B cell (primary cell): ENCODE results near the gene CADM1. TPM values are rescaled to one million over a fixed set of nuclear protein-coding genes. Genes with fewer than 3 reads are reported as not detected.

Experiments
- ATAC-seq: fragments of 200-7000 bp; cut with Tn5 transposase; one replicate; pipeline ENCODE4 v1.10.0; 2021; ENCODE audit warnings: low read depth, mild to moderate bottlenecking, moderate number of reproducible peaks, moderate library complexity
- CTCF ChIA-PET: fragments of 350-600 bp; sonication (Branson Sonifier 250); formaldehyde crosslinking; loops from one replicate; lab custom pipeline; 2021; ENCODE audit warnings: antibody characterized with exemption, inconsistent platforms; lab: Charles Lee
- POLR2A ChIA-PET: fragments of 350-600 bp; sonication (Branson Sonifier 250); formaldehyde crosslinking; loops from one replicate; lab custom pipeline; 2021; ENCODE audit warnings: antibody characterized with exemption; lab: Charles Lee
- DNase-seq: peaks from one replicate; pipeline ENCODE4 v3.0.0; 2013
- H2AFZ ChIP-seq: 2 replicates; pipeline ENCODE4 v1.6.1; 2012; ENCODE audit warnings: mild to moderate bottlenecking, low read depth, low read length; ENCODE audit not compliant: insufficient read depth, poor library complexity, severe bottlenecking
- H3K27ac ChIP-seq, 2 donors: 1 replicate in 1 of 2; 2 replicates in 1 of 2; pipeline ENCODE4 v1.5.1; 2012 to 2013; ENCODE audit warnings: low read length in 2 of 2, mild to moderate bottlenecking in 2 of 2, moderate library complexity in 1 of 2
- H3K27me3 ChIP-seq, 4 experiments: fragments of 200-600 bp in 1 of 4; sonication (generic) in 1 of 4; replicated peaks in 1 of 4; 1 replicate in 2 of 4; 2 replicates in 2 of 4; pipeline versions ENCODE4 v1.6.1 to v1.7.0; 2013 to 2016; ENCODE audit warnings: low read length in 3 of 4, mild to moderate bottlenecking in 2 of 4, mixed read lengths in 1 of 4, moderate library complexity in 1 of 4; ENCODE audit not compliant: insufficient read depth in 4 of 4, control insufficient read depth in 3 of 4; ENCODE audit errors: control extremely low read depth in 1 of 4
- H3K36me3 ChIP-seq, 2 experiments: replicated peaks in 1 of 2; 1 replicate in 1 of 2; 2 replicates in 1 of 2; pipeline versions ENCODE4 v1.6.1 to v1.7.1; 2013; ENCODE audit warnings: low read length in 1 of 2; ENCODE audit not compliant: insufficient read depth in 2 of 2, control insufficient read depth in 1 of 2; ENCODE audit errors: control extremely low read depth in 1 of 2, extremely low read depth in 1 of 2
- H3K4me1 ChIP-seq, 2 donors: fragments of 200-600 bp in 1 of 2; sonication (generic) in 1 of 2; 1 replicate in 1 of 2; 2 replicates in 1 of 2; pipeline versions ENCODE4 v1.5.1 to v1.6.1; 2013 to 2017; ENCODE audit warnings: low read length in 2 of 2; ENCODE audit not compliant: control insufficient read depth in 2 of 2, insufficient read depth in 2 of 2
- H3K4me2 ChIP-seq: replicated peaks from 2 replicates; pipeline ENCODE3; 2012; ENCODE audit warnings: mild to moderate bottlenecking, low read depth, low read length; ENCODE audit not compliant: poor library complexity, severe bottlenecking
- H3K4me3 ChIP-seq, 5 experiments: fragments of 200-600 bp in 1 of 5; sonication (generic) in 1 of 5; 1 replicate in 3 of 5; 2 replicates in 2 of 5; pipeline versions ENCODE4 v1.5.1 to v1.7.0; 2011 to 2016; ENCODE audit warnings: low read length in 4 of 5, mild to moderate bottlenecking in 4 of 5, low read depth in 2 of 5, control low read depth in 1 of 5, moderate library complexity in 1 of 5; ENCODE audit not compliant: insufficient read depth in 1 of 5; ENCODE audit errors: control extremely low read depth in 1 of 5, extremely low read depth in 1 of 5
- H3K79me2 ChIP-seq: fragments of 200-600 bp; sonication (generic); one replicate; pipeline ENCODE4 v1.6.0; 2016; ENCODE audit warnings: low read length; ENCODE audit not compliant: control insufficient read depth, insufficient read depth
- H3K9ac ChIP-seq: fragments of 200-600 bp; sonication (generic); 2 replicates; pipeline ENCODE4 v1.6.1; 2017; ENCODE audit warnings: mild to moderate bottlenecking, low read length, moderate library complexity
- H3K9me3 ChIP-seq, 3 donors: one replicate each; pipeline versions ENCODE4 v1.6.1 to v1.7.1; 2013; ENCODE audit warnings: low read length in 2 of 3; ENCODE audit not compliant: control insufficient read depth in 2 of 3, insufficient read depth in 1 of 3; ENCODE audit errors: control extremely low read depth in 1 of 3
- H4K20me1 ChIP-seq: 2 replicates; pipeline ENCODE4 v1.6.0; 2012; ENCODE audit warnings: mild to moderate bottlenecking, low read length; ENCODE audit not compliant: insufficient read depth, control insufficient read depth, poor library complexity, severe bottlenecking
- H3K27ac Mint-ChIP-seq: one replicate; pipeline ENCODE4 v1.8.0; 2021; ENCODE audit warnings: mixed read lengths
- H3K27me3 Mint-ChIP-seq: one replicate; pipeline ENCODE4 v1.8.0; 2021; ENCODE audit warnings: mixed read lengths
- H3K4me1 Mint-ChIP-seq: one replicate; pipeline ENCODE4 v1.8.0; 2021; ENCODE audit warnings: mixed read lengths
- H3K4me3 Mint-ChIP-seq: one replicate; pipeline ENCODE4 v1.8.0; 2021; ENCODE audit warnings: mixed read lengths
- H3K9me3 Mint-ChIP-seq: one replicate; pipeline ENCODE4 v1.8.0; 2022; ENCODE audit warnings: mixed read lengths; ENCODE audit not compliant: insufficient read depth
- CTCF ChIP-seq: fragments of 200-600 bp; IDR thresholded peaks from one replicate; pipeline ENCODE4 v1.8.0; 2022; ENCODE audit warnings: antibody characterized with exemption, mild to moderate bottlenecking
- EZH2 ChIP-seq: IDR thresholded peaks from 2 replicates; pipeline ENCODE4 v1.6.1; 2012; ENCODE audit warnings: borderline replicate concordance, low read depth, mild to moderate bottlenecking, moderate library complexity, low read length; ENCODE audit not compliant: insufficient read depth, poor library complexity, severe bottlenecking
- WGBS: methylation state at CpG from one replicate; pipeline ENCODE4 v1.1.5; 2013; ENCODE audit warnings: missing lambda C conversion rate; ENCODE audit not compliant: insufficient coverage; 5-methylcytosine and 5-hydroxymethylcytosine counted together
- intact Hi-C: fragments of 100-400 bp; cut with micrococcal nuclease; formaldehyde crosslinking; loops from one replicate; pipeline ENCODE4 v1.10.0; 2022
- polyA plus RNA-seq: library from polyadenylated mRNA; depleted of rRNA; stranded (reverse); fragments of >200 nt; gene quantifications from 2 replicates; pipeline ENCODE4 v1.2.3, GENCODE V29; 2012
- total RNA-seq, 2 donors: library from RNA; stranded (reverse); fragments of 120-200 nt in 1 of 2; gene quantifications; 1 replicate in 1 of 2; 2 replicates in 1 of 2; pipeline versions ENCODE4 v1.2.3 to v1.2.4, GENCODE V29; 2013 to 2022

CADM1 gene
- total and polyA plus RNA-seq, 2 donors (not counting 1 experiment from before 2014, with no cell fraction given): 0.43 to 0.49 TPM

DNA sequence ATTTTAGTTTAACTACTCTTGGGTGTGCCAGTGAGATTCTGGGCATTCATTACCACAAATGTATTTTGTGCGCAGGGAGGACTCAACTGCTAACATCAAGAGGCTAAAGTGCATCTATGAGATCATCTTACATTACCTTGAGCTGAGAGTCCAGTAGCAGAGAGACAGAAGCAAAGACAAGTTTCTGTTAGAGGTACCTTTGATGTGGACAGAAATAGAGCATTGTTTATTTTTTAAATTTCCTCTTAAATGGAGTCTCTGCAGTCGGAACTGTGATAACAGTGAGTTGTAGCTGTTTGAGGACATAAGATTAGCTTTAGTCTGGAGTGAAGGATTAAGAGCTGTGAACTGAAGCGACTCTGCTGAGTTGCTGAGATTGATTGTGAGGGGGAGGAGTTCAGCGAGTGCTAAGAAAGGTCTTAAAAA lies 297.0 kb downstream of the CADM1 start:
- Histone ChIP-seq H3K4me3 (no peak overlapping the region), H3K36me3 (no peaks in the 10 kb centered on the region), H4K20me1 (no peaks in the 10 kb centered on the region), H2AFZ (no peak overlapping the region), H3K9me3 (no peaks in the 10 kb centered on the region), H3K27ac (no peak overlapping the region), H3K4me1 (no peaks in the 10 kb centered on the region), H3K79me2 (no peaks in the 10 kb centered on the region), H3K9ac (no peak overlapping the region), H3K4me2 (no peak overlapping the region), H3K27me3 (no peaks in the 10 kb centered on the region)
- WGBS: 60% methylated on average over 3 of the region's 4 CpGs
- no peak for ATAC-seq
- TF ChIP-seq EZH2 (no peak), CTCF (no peak)
- CTCF ChIA-PET: interaction anchor here (1.0 to 1.2 kb wide), 2 partner anchors 12 to 38 kb away, joined by 3 read pairs; no protein-coding TSS in a partner anchor
- intact Hi-C loops: no loop called here
- no peak for DNase-seq
- POLR2A ChIA-PET: no interaction called here
- H3K27ac Mint-ChIP-seq: no peak overlapping the region
- no peak overlapping the region for H3K4me3 Mint-ChIP-seq
- H3K9me3 Mint-ChIP-seq: no peaks in the 10 kb centered on the region
- peaks cover 4% of the 10 kb centered on the region for H3K27me3 Mint-ChIP-seq
- H3K4me1 Mint-ChIP-seq: no peaks in the 10 kb centered on the region

GRCh38 chr11:115206365-115207022 lies 297.7 kb downstream of the CADM1 start:
- ATAC-seq: no peak
- H2AFZ ChIP-seq: no peak overlapping the region
- ChIA-PET POLR2A (no interaction called here), CTCF (no interaction called here)
- intact Hi-C loops: no loop called here
- no peaks in the 10 kb centered on the region for H3K4me1 ChIP-seq
- no peak for DNase-seq
- TF ChIP-seq EZH2: no peak
- H3K9me3 ChIP-seq: no peaks in the 10 kb centered on the region
- H3K27me3 ChIP-seq: no peaks in the 10 kb centered on the region
- H3K9ac ChIP-seq: no peak overlapping the region
- no peaks in the 10 kb centered on the region for H4K20me1 ChIP-seq
- H3K27ac ChIP-seq: no peak overlapping the region
- H3K4me2 ChIP-seq: no peak overlapping the region
- H3K4me1 Mint-ChIP-seq: no peaks in the 10 kb centered on the region
- no peak overlapping the region for H3K4me3 Mint-ChIP-seq
- H3K27ac Mint-ChIP-seq: no peak overlapping the region
- H3K36me3 ChIP-seq: no peaks in the 10 kb centered on the region
- H3K27me3 Mint-ChIP-seq: peaks cover 4% of the 10 kb centered on the region
- 78% methylated on average over 4 of the region's 7 CpGs for WGBS
- H3K4me3 ChIP-seq: no peak overlapping the region
- H3K79me2 ChIP-seq: no peaks in the 10 kb centered on the region
- H3K9me3 Mint-ChIP-seq: no peaks in the 10 kb centered on the region
